D341Med (cell line): ENCODE measurements around the gene SEMA6A.
"Not testable (repeated sequence)": the region's sequence is repeated elsewhere in the genome, so short reads cannot be mapped to it uniquely, and the experiment has no call there.

Experiments
- DNase-seq: peaks from one replicate; pipeline ENCODE4 v3.0.0; 2012; ENCODE audit warnings: low spot score

Gene SEMA6A

GRCh38 chr5:116553366-116553765, 21.3 kb downstream of the SEMA6A start:
- no peak for DNase-seq

GRCh38 chr5:116550082-116550481, 24.5 kb downstream of the SEMA6A start:
- DNase-seq: no peak

- DNase-seq: no peak
Observed at GRCh38 chr5:116546743-116547124, 27.9 kb downstream of the SEMA6A start.

- no peak for DNase-seq
Observed at GRCh38 chr5:116546033-116546742, 28.4 kb downstream of the SEMA6A start.

GRCh38 chr5:116545465-116545864, 29.2 kb downstream of the SEMA6A start:
- DNase-seq: not testable (repeated sequence)

GRCh38 chr5:116544531-116545241, 29.9 kb downstream of the SEMA6A start:
- DNase-seq: no peak

GRCh38 chr5:116543501-116543900, 31.1 kb downstream of the SEMA6A start:
- no peak for DNase-seq

- DNase-seq: no peak
Observed at GRCh38 chr5:116542619-116543018, 32.0 kb downstream of the SEMA6A start.

GRCh38 chr5:116539222-116539621, 35.4 kb downstream of the SEMA6A start:
- DNase-seq: no peak

GRCh38 chr5:116536316-116537083, 38.1 kb downstream of the SEMA6A start:
- no peak for DNase-seq

GRCh38 chr5:116534964-116535651, 39.5 kb downstream of the SEMA6A start:
- no peak for DNase-seq

- no peak for DNase-seq
Observed at GRCh38 chr5:116532762-116533525, 41.7 kb downstream of the SEMA6A start.

- no peak for DNase-seq
Observed at GRCh38 chr5:116531635-116532034, 43.0 kb downstream of the SEMA6A start.

- DNase-seq: no peak
Observed at GRCh38 chr5:116531117-116531516, 43.5 kb downstream of the SEMA6A start.

- no peak for DNase-seq
Observed at GRCh38 chr5:116530276-116530675, 44.3 kb downstream of the SEMA6A start.

- no peak for DNase-seq
Observed at GRCh38 chr5:116529615-116530014, 45.0 kb downstream of the SEMA6A start.

GRCh38 chr5:116528519-116529234, 45.9 kb downstream of the SEMA6A start:
- no peak for DNase-seq

- no peak for DNase-seq
Observed at GRCh38 chr5:116527582-116527981, 47.0 kb downstream of the SEMA6A start.

GRCh38 chr5:116525674-116526073, 48.9 kb downstream of the SEMA6A start:
- DNase-seq: no peak

GRCh38 chr5:116524966-116525365, 49.7 kb downstream of the SEMA6A start:
- DNase-seq: no peak
